ENCODE results near the gene KRT36.

DNA sequence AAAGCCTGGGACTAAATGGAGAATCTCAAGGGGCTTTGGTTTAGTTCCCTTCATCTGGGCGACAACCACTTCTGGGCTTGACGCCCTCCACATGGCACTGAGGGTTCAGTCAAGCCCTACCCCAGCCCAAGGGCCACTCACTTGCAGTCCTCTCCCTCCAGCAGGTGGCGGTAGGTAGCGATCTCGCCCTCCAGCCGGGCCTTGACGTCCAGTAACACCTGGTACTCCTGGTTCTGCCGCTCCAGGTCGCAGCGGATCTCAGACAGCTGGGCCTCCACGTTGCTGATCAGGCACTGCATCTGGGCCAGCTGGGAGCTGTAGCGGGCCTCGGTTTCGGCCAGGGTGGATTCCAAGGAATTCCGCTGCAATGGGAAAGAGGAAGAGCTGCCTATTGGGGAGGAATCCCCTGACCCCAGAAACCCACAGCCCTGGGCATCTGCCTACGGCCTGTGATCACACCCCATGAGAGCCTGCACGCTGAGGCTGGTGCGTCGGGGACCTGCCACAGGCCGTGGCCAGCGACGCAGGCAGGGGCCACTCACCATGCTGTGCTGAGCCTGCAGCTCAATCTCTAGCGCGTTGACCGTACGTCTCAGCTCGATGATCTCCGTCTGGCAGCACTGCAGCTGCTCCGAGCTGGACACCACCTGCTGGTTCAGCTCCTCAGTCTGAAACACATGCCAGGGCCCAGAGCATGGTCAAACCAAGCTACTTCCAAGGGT, 2.7 kb downstream of the KRT36 start:
- TF ChIP-seq ELF4 (IDR thresholded peaks at IDR 0.05) (no peak), SP1 (IDR thresholded peaks at IDR 0.05) (no peak), LEF1 (IDR thresholded peaks at IDR 0.05; ENCODE audit: borderline replicate concordance) (no peak), CTBP1 (IDR thresholded peaks at IDR 0.05; ENCODE audit: borderline replicate concordance) (no peak), FOXK2 (IDR thresholded peaks at IDR 0.05) (no peak), FOXA1 (IDR thresholded peaks at IDR 0.05) (no peak), NFRKB (IDR thresholded peaks at IDR 0.05) (no peak), TARDBP (IDR thresholded peaks at IDR 0.05) (no peak), FOXM1 (IDR thresholded peaks at IDR 0.05; ENCODE audit: borderline replicate concordance) (no peak), ZNF384 (IDR thresholded peaks at IDR 0.05) (no peak), BHLHE40 (IDR thresholded peaks at IDR 0.05; ENCODE audit: borderline replicate concordance) (no peak), HDGF (IDR thresholded peaks at IDR 0.05; ENCODE audit: borderline replicate concordance) (no peak), SUZ12 (IDR thresholded peaks at IDR 0.05) (no peak)
